K562 (cell line): ENCODE results near the gene KMT5B. TPM values are rescaled to one million over a fixed set of nuclear protein-coding genes. Genes with fewer than 3 reads are reported as not detected.

Experiments used
- ATAC-seq: fragments of 200-7000 bp; cut with Tn5 transposase; 3 replicates; pipeline ENCODE4 v1.9.1; 2020; ENCODE audit warnings: moderate library complexity
- BruUV-seq: library from RNA; stranded (reverse); fragments of 400-500 nt; replicated peaks from 2 replicates; lab custom pipeline; 2021; lab: Mats Ljungman, UMichigan
- CTCF ChIA-PET: fragments of 300-600 bp; formaldehyde crosslinking; extraction: SDS; loops from one replicate; lab custom pipeline; 2021; ENCODE audit warnings: low intra/inter-chr PET ratio; lab: Yijun Ruan, JAX
- POLR2A ChIA-PET: fragments of 300-600, 350-650 bp; sonication (Branson Sonifier 250); formaldehyde crosslinking; extraction: SDS; loops from one replicate; lab custom pipeline; 2021; ENCODE audit warnings: antibody characterized with exemption, inconsistent platforms; lab: Yijun Ruan, JAX
- DNase-seq, 4 experiments: peaks; one replicate each; pipeline versions ENCODE4 v3.0.0 to v3.0.0-alpha.2; 2011 to 2018; ENCODE audit warnings: low spot score in 3 of 4, mixed read lengths in 3 of 4; ENCODE audit errors: extremely low read depth in 1 of 4
- FAIRE-seq: peaks from 2 replicates; lab custom pipeline; 2011; peaks lifted over from hg19 to GRCh38; lab: Jason Lieb, UNC
- H2AFZ ChIP-seq: 2 replicates; pipeline ENCODE4 v1.6.0; 2011; ENCODE audit warnings: low read depth, low read length, control low read depth, inconsistent platforms
- H3K27ac ChIP-seq: fragments of 200-600 bp; 3 replicates; pipeline ENCODE4 v1.8.0; 2011; ENCODE audit warnings: low read depth, mild to moderate bottlenecking, control low read depth, inconsistent platforms, low read length, moderate library complexity, mixed read lengths; ENCODE audit errors: extremely low read depth
- H3K27me3 ChIP-seq, 2 experiments: fragments of 300-600 bp in 1 of 2; 2 replicates in 1 of 2; 3 replicates in 1 of 2; pipeline versions ENCODE4 v1.6.0 to v1.8.0; 2011; ENCODE audit warnings: inconsistent platforms in 2 of 2, low read length in 2 of 2, mild to moderate bottlenecking in 1 of 2, mixed read lengths in 1 of 2, moderate library complexity in 1 of 2; ENCODE audit not compliant: control insufficient read depth in 2 of 2, insufficient read depth in 2 of 2
- H3K36me3 ChIP-seq: fragments of 300-600 bp; 3 replicates; pipeline ENCODE4 v1.8.0; 2011; ENCODE audit warnings: mild to moderate bottlenecking, low read length, inconsistent platforms; ENCODE audit not compliant: control insufficient read depth, insufficient read depth
- H3K4me1 ChIP-seq, 2 experiments: fragments of 200-600 bp in 1 of 2; replicated peaks in 1 of 2; 2 replicates in 1 of 2; 3 replicates in 1 of 2; pipeline versions ENCODE4 v1.5.1 to v1.8.0; 2011; ENCODE audit warnings: inconsistent platforms in 2 of 2, low read length in 2 of 2, mild to moderate bottlenecking in 1 of 2, mixed read lengths in 1 of 2, moderate library complexity in 1 of 2; ENCODE audit not compliant: control insufficient read depth in 2 of 2, insufficient read depth in 2 of 2
- H3K4me2 ChIP-seq: 2 replicates; pipeline ENCODE4 v1.6.1; 2011; ENCODE audit warnings: low read length, control low read depth, inconsistent platforms, mixed read lengths; ENCODE audit not compliant: insufficient read depth
- H3K4me3 ChIP-seq: fragments of 200-600 bp; sonication (generic), shearing (Covaris generic); 2 replicates; pipeline ENCODE4 v1.5.1; 2016; ENCODE audit warnings: control low read depth, inconsistent platforms
- H3K79me2 ChIP-seq: fragments of 200-600 bp; 3 replicates; pipeline ENCODE4 v1.8.0; 2011; ENCODE audit warnings: low read length, inconsistent platforms; ENCODE audit not compliant: control insufficient read depth, insufficient read depth
- H3K9ac ChIP-seq, 2 experiments: 2 replicates each; pipeline versions ENCODE4 v1.6.0 to v1.6.1; 2011; ENCODE audit warnings: low read depth in 2 of 2, low read length in 2 of 2, control low read depth in 1 of 2, inconsistent platforms in 1 of 2, mild to moderate bottlenecking in 1 of 2, mixed read lengths in 1 of 2; ENCODE audit not compliant: insufficient read depth in 1 of 2
- H3K9me1 ChIP-seq: one replicate; pipeline ENCODE4 v1.6.0; 2011; ENCODE audit warnings: inconsistent platforms, mild to moderate bottlenecking, low read length, moderate library complexity; ENCODE audit not compliant: control insufficient read depth, insufficient read depth
- H3K9me3 ChIP-seq: replicated peaks from 2 replicates; pipeline ENCODE4 v1.5.1; 2011; ENCODE audit warnings: low read depth, low read length, inconsistent platforms; ENCODE audit not compliant: control insufficient read depth, insufficient read depth
- H4K20me1 ChIP-seq: replicated peaks from 2 replicates; pipeline ENCODE4 v1.6.1; 2011; ENCODE audit warnings: low read length, inconsistent platforms, mixed read lengths; ENCODE audit not compliant: control insufficient read depth, insufficient read depth
- BDP1 ChIP-seq: IDR thresholded peaks from 3 replicates; pipeline ENCODE4 v1.6.1; 2011; ENCODE audit not compliant: insufficient read length, insufficient read depth
- HMG20A ChIP-seq: fragments of 450-650 bp; formaldehyde crosslinking; conservative IDR thresholded peaks from 2 replicates; pipeline ENCODE4 v1.4.0; 2020; ENCODE audit warnings: mild to moderate bottlenecking, mixed read lengths
- NRF1 ChIP-seq, 2 experiments: fragments of 450-650 bp; IDR thresholded peaks in 1 of 2; conservative IDR thresholded peaks in 1 of 2; 2 replicates each; pipeline ENCODE4 v1.6.1; 2014; ENCODE audit warnings: mild to moderate bottlenecking in 2 of 2
- ZFX ChIP-seq: sonication (generic); formaldehyde crosslinking; IDR thresholded peaks from 2 replicates; pipeline ENCODE4 v1.8.0; 2022; ENCODE audit warnings: mild to moderate bottlenecking, missing genetic modification reagents, moderate library complexity
- ZKSCAN1 ChIP-seq: fragments of 150-350 bp; IDR thresholded peaks from 2 replicates; pipeline ENCODE4 v1.6.1; 2016; ENCODE audit warnings: low read depth, low read length
- ZNF146 ChIP-seq: IDR thresholded peaks from one replicate; pipeline ENCODE4 v1.6.1; 2018; ENCODE audit warnings: missing compliant biosample characterization; ENCODE audit not compliant: unreplicated experiment
- ZNF165 ChIP-seq: fragments of 250-450 bp; sonication (Bioruptor Pico); IDR thresholded peaks from 2 replicates; pipeline ENCODE4 v1.4.0; 2020; ENCODE audit warnings: borderline replicate concordance
- WGBS: fragments of 100-300 bp; shearing (Covaris generic); methylation state at CpG from one replicate; pipeline ENCODE4 v1.1.6; 2016; ENCODE audit warnings: low coverage, mixed read lengths; ENCODE audit not compliant: insufficient coverage; ENCODE audit errors: missing lambda C conversion rate; 5-methylcytosine and 5-hydroxymethylcytosine counted together
- in situ Hi-C: fragments of 300-500 bp; cut with MboI; formaldehyde crosslinking; loops from 4 replicates; pipeline ENCODE4 v1.15.0; 2018; ENCODE audit warnings: inconsistent platforms, mixed read lengths
- intact Hi-C: fragments of 100-400 bp; cut with micrococcal nuclease; formaldehyde crosslinking; loops from 2 replicates; pipeline ENCODE4 v1.14.2; 2022
- polyA plus RNA-seq, 8 experiments: library from polyadenylated mRNA; depleted of rRNA in 4 of 8; stranded (reverse) in 5 of 8; unstranded in 3 of 8; fragments of >200 nt; fragmentation: Nextera tagmentation in 2 of 8; fragmentation: Illumina TruSeq in 1 of 8; extraction: Ambion mirVana in 2 of 8; extraction: Trizol in 1 of 8; gene quantifications; 2 replicates each; pipeline versions ENCODE4 v1.2.1 to v1.2.3, GENCODE V29; 2011 to 2014; ENCODE audit warnings: inconsistent platforms in 1 of 8, missing spikeins in 1 of 8
- total RNA-seq, 7 experiments: library from RNA; depleted of rRNA in 6 of 7; stranded (reverse); fragments of >200 nt in 6 of 7; fragmentation: Illumina TruSeq in 2 of 7; extraction: Trizol in 2 of 7; gene quantifications; 2 replicates each; pipeline versions ENCODE4 v1.2.1 to v1.2.3, GENCODE V29; 2011 to 2021; ENCODE audit warnings: low replicate concordance in 1 of 7
- TF ChIP-seq, protein P1 (sequence below), 3 experiments: fragments of 200-800 bp in 1 of 3; fragments of 250-450 bp in 1 of 3; fragments of 450-650 bp in 1 of 3; sonication (Bioruptor Pico) in 1 of 3; sonication (Bioruptor generic) in 1 of 3; formaldehyde crosslinking in 1 of 3; IDR thresholded peaks; 2 replicates each; pipeline versions ENCODE4 v1.6.1 to v1.8.0; 2016 to 2022; ENCODE audit warnings: mild to moderate bottlenecking in 2 of 3, missing genetic modification characterization in 2 of 3, missing compliant biosample characterization in 1 of 3, moderate library complexity in 1 of 3

The KMT5B gene
- total and polyA plus RNA-seq, 9 of the 15 experiments (the other 6 are each of a cell fraction or from before 2014, with no cell fraction given): 7.3 to 27.3 (median 20.9) TPM

DNA sequence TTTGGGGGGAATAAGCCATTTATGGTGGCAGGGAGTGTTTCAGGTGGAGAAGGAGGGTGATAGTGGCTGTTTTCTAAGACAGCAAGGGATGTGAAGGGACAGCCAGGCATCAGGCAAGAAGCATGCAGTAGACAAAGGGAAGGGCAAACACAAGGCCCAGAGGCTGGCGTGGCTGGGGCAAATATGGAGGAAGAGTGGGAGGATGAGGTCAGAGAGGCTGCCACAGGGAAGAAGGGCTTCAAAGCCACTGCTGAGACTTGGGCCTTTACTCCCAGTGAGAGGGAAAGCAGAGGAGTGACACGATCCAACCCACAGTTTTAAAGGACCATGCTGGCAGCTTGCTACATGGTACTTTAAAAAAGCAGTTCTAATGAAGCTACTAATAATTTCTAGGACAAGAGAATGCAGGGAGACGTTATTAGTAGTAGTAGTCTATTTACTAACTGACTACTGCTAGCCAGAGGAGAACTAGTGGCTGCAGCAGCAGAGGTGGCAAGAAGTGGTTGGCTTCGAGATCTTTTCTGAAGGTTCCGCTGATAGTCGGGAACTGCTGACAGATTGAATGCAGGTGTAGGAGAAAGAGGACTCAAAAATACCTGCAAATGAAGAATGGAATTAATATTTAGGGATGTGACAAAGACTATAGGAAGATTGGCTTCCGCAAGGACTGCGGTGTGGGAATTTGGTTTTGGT lies 13.7 kb downstream of the KMT5B start:
- POLR2A ChIA-PET: no interaction called here

More for the DNA sequence above, 13.7 kb downstream of the KMT5B start:
- no peak for TF ChIP-seq ZFX
- no peak for TF ChIP-seq ZKSCAN1
- TF ChIP-seq BDP1: no peak
- TF ChIP-seq ZNF165 (CRISPR knock-in tag): no peak
- TF ChIP-seq, protein P1, sequence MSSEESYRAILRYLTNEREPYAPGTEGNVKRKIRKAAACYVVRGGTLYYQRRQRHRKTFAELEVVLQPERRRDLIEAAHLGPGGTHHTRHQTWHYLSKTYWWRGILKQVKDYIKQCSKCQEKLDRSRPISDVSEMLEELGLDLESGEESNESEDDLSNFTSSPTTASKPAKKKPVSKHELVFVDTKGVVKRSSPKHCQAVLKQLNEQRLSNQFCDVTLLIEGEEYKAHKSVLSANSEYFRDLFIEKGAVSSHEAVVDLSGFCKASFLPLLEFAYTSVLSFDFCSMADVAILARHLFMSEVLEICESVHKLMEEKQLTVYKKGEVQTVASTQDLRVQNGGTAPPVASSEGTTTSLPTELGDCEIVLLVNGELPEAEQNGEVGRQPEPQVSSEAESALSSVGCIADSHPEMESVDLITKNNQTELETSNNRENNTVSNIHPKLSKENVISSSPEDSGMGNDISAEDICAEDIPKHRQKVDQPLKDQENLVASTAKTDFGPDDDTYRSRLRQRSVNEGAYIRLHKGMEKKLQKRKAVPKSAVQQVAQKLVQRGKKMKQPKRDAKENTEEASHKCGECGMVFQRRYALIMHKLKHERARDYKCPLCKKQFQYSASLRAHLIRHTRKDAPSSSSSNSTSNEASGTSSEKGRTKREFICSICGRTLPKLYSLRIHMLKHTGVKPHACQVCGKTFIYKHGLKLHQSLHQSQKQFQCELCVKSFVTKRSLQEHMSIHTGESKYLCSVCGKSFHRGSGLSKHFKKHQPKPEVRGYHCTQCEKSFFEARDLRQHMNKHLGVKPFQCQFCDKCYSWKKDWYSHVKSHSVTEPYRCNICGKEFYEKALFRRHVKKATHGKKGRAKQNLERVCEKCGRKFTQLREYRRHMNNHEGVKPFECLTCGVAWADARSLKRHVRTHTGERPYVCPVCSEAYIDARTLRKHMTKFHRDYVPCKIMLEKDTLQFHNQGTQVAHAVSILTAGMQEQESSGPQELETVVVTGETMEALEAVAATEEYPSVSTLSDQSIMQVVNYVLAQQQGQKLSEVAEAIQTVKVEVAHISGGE (CRISPR knock-in tag; IDR thresholded peaks at IDR 0.05): no peak
- TF ChIP-seq HMG20A (CRISPR knock-in tag): no peak
- TF ChIP-seq NRF1 (conservative IDR thresholded peaks at IDR 0.05 in 1 of 2, IDR thresholded peaks at IDR 0.05 in 1 of 2): no peak
- no peak for TF ChIP-seq ZNF146 (CRISPR knock-in tag)
- TF ChIP-seq, all 486 proteins: peak for 0
- Histone ChIP-seq H3K9me1 (no peaks in the 10 kb centered on the region), H3K36me3 (no peaks in the 10 kb centered on the region), H3K4me1 (no peaks in the 10 kb centered on the region), H2AFZ (no peak overlapping the region), H3K4me3 (no peak overlapping the region), H3K9me3 (no peaks in the 10 kb centered on the region), H3K79me2 (peaks cover 70% of the 10 kb centered on the region), H3K27ac (no peak overlapping the region), H3K9ac (no peak overlapping the region), H3K4me2 (no peak overlapping the region), H4K20me1 (peaks cover 11% of the 10 kb centered on the region; the same call in 1 of the 2 replicates), H3K27me3 (no peaks in the 10 kb centered on the region)
- DNase-seq (no peak), ATAC-seq (no peak), FAIRE-seq (no peak)
- in situ Hi-C loops (no loop called here), intact Hi-C loops (no loop called here)
- WGBS: 73% methylated on average over 8 of the region's 8 CpGs
- no TSS peak for BruUV-seq
- CTCF ChIA-PET: no interaction called here
